ENCODE measurements around the gene PRG2.
"Not testable (repeated sequence)": the region's sequence is repeated elsewhere in the genome, so short reads cannot be mapped to it uniquely, and the experiment has no call there.

PRG2 gene

GRCh38 chr11:57406337-57406904 lies 16.0 kb upstream of the PRG2 start:
- no peaks in the 10 kb centered on the region for H3K4me1 ChIP-seq (ENCODE audit: control insufficient read depth, insufficient read depth, low read length)
- H3K9ac ChIP-seq (ENCODE audit: low read depth, low read length), result no peak overlapping the region
- no peaks in the 10 kb centered on the region for H3K27me3 ChIP-seq (ENCODE audit: control insufficient read depth, insufficient read depth, low read length)
- H3K4me3 ChIP-seq (ENCODE audit: low read depth, low read length), result no peak overlapping the region
- H3K27ac ChIP-seq (ENCODE audit: low read depth, low read length), result no peak overlapping the region
- no peaks in the 10 kb centered on the region for H3K9me3 ChIP-seq (ENCODE audit: control insufficient read depth, insufficient read depth, low read length)
- peaks cover 42% of the 10 kb centered on the region for H3K36me3 ChIP-seq (ENCODE audit: control insufficient read depth, insufficient read depth, low read length)

GRCh38 chr11:57405271-57405860 lies 14.9 kb upstream of the PRG2 start:
- no peaks in the 10 kb centered on the region for H3K9me3 ChIP-seq (ENCODE audit: control insufficient read depth, insufficient read depth, low read length)
- H3K27ac ChIP-seq (ENCODE audit: low read depth, low read length), result no peak overlapping the region
- no peak overlapping the region for H3K9ac ChIP-seq (ENCODE audit: low read depth, low read length)
- no peaks in the 10 kb centered on the region for H3K27me3 ChIP-seq (ENCODE audit: control insufficient read depth, insufficient read depth, low read length)
- H3K4me1 ChIP-seq (ENCODE audit: control insufficient read depth, insufficient read depth, low read length), result no peaks in the 10 kb centered on the region
- H3K4me3 ChIP-seq (ENCODE audit: low read depth, low read length), result no peak overlapping the region
- H3K36me3 ChIP-seq (ENCODE audit: control insufficient read depth, insufficient read depth, low read length), result peaks cover 34% of the 10 kb centered on the region

- H3K9me3 ChIP-seq (ENCODE audit: control insufficient read depth, insufficient read depth, low read length), result no peaks in the 10 kb centered on the region
- no peak overlapping the region for H3K27ac ChIP-seq (ENCODE audit: low read depth, low read length)
Measured at GRCh38 chr11:57403802-57404147, 13.3 kb upstream of the PRG2 start.

GRCh38 chr11:57403003-57403801 lies 12.8 kb upstream of the PRG2 start:
- not testable (repeated sequence) for H3K9me3 ChIP-seq (ENCODE audit: control insufficient read depth, insufficient read depth, low read length); H3K27ac ChIP-seq (ENCODE audit: low read depth, low read length); H3K4me3 ChIP-seq (ENCODE audit: low read depth, low read length); H3K27me3 ChIP-seq (ENCODE audit: control insufficient read depth, insufficient read depth, low read length); H3K9ac ChIP-seq (ENCODE audit: low read depth, low read length); H3K4me1 ChIP-seq (ENCODE audit: control insufficient read depth, insufficient read depth, low read length)
- H3K36me3 ChIP-seq (ENCODE audit: control insufficient read depth, insufficient read depth, low read length), result peaks cover 14% of the 10 kb centered on the region

More at GRCh38 chr11:57403802-57404147, 13.3 kb upstream of the PRG2 start:
- no peak overlapping the region for H3K9ac ChIP-seq (ENCODE audit: low read depth, low read length)
- peaks cover 20% of the 10 kb centered on the region for H3K36me3 ChIP-seq (ENCODE audit: control insufficient read depth, insufficient read depth, low read length)
- H3K4me3 ChIP-seq (ENCODE audit: low read depth, low read length), result no peak overlapping the region
- H3K27me3 ChIP-seq (ENCODE audit: control insufficient read depth, insufficient read depth, low read length), result no peaks in the 10 kb centered on the region
- H3K4me1 ChIP-seq (ENCODE audit: control insufficient read depth, insufficient read depth, low read length), result no peaks in the 10 kb centered on the region

- Histone ChIP-seq H3K4me1 (ENCODE audit: control insufficient read depth, insufficient read depth, low read length) (no peaks in the 10 kb centered on the region), H3K27me3 (ENCODE audit: control insufficient read depth, insufficient read depth, low read length) (no peaks in the 10 kb centered on the region), H3K9ac (ENCODE audit: low read depth, low read length) (no peak overlapping the region), H3K4me3 (ENCODE audit: low read depth, low read length) (no peak overlapping the region), H3K36me3 (ENCODE audit: control insufficient read depth, insufficient read depth, low read length) (peaks cover 6% of the 10 kb centered on the region), H3K27ac (ENCODE audit: low read depth, low read length) (no peak overlapping the region), H3K9me3 (ENCODE audit: control insufficient read depth, insufficient read depth, low read length) (no peaks in the 10 kb centered on the region)
Measured at GRCh38 chr11:57402188-57403002, 11.9 kb upstream of the PRG2 start.

- Histone ChIP-seq H3K27ac (ENCODE audit: low read depth, low read length) (no peak overlapping the region), H3K4me3 (ENCODE audit: low read depth, low read length) (no peak overlapping the region), H3K36me3 (ENCODE audit: control insufficient read depth, insufficient read depth, low read length) (no peaks in the 10 kb centered on the region)
Measured at GRCh38 chr11:57399972-57400578, 9.6 kb upstream of the PRG2 start.

GRCh38 chr11:57399221-57399620 lies 8.8 kb upstream of the PRG2 start:
- Histone ChIP-seq H3K9ac (ENCODE audit: low read depth, low read length) (no peak overlapping the region), H3K36me3 (ENCODE audit: control insufficient read depth, insufficient read depth, low read length) (no peaks in the 10 kb centered on the region), H3K4me3 (ENCODE audit: low read depth, low read length) (no peak overlapping the region), H3K27me3 (ENCODE audit: control insufficient read depth, insufficient read depth, low read length) (no peaks in the 10 kb centered on the region), H3K4me1 (ENCODE audit: control insufficient read depth, insufficient read depth, low read length) (no peaks in the 10 kb centered on the region), H3K27ac (ENCODE audit: low read depth, low read length) (no peak overlapping the region), H3K9me3 (ENCODE audit: control insufficient read depth, insufficient read depth, low read length) (no peaks in the 10 kb centered on the region)

More at GRCh38 chr11:57399972-57400578, 9.6 kb upstream of the PRG2 start:
- H3K27me3 ChIP-seq (ENCODE audit: control insufficient read depth, insufficient read depth, low read length), result no peaks in the 10 kb centered on the region
- no peak overlapping the region for H3K9ac ChIP-seq (ENCODE audit: low read depth, low read length)
- no peaks in the 10 kb centered on the region for H3K4me1 ChIP-seq (ENCODE audit: control insufficient read depth, insufficient read depth, low read length)
- no peaks in the 10 kb centered on the region for H3K9me3 ChIP-seq (ENCODE audit: control insufficient read depth, insufficient read depth, low read length)

GRCh38 chr11:57397394-57397990 lies 7.0 kb upstream of the PRG2 start:
- no peak overlapping the region for H3K27ac ChIP-seq (ENCODE audit: low read depth, low read length)
- no peaks in the 10 kb centered on the region for H3K4me1 ChIP-seq (ENCODE audit: control insufficient read depth, insufficient read depth, low read length)
- no peaks in the 10 kb centered on the region for H3K36me3 ChIP-seq (ENCODE audit: control insufficient read depth, insufficient read depth, low read length)
- H3K9ac ChIP-seq (ENCODE audit: low read depth, low read length), result no peak overlapping the region
- H3K27me3 ChIP-seq (ENCODE audit: control insufficient read depth, insufficient read depth, low read length), result no peaks in the 10 kb centered on the region
- H3K4me3 ChIP-seq (ENCODE audit: low read depth, low read length), result no peak overlapping the region
- H3K9me3 ChIP-seq (ENCODE audit: control insufficient read depth, insufficient read depth, low read length), result no peaks in the 10 kb centered on the region

GRCh38 chr11:57396744-57397143 lies 6.3 kb upstream of the PRG2 start:
- no peaks in the 10 kb centered on the region for H3K4me1 ChIP-seq (ENCODE audit: control insufficient read depth, insufficient read depth, low read length)
- H3K9me3 ChIP-seq (ENCODE audit: control insufficient read depth, insufficient read depth, low read length), result no peaks in the 10 kb centered on the region
- no peak overlapping the region for H3K27ac ChIP-seq (ENCODE audit: low read depth, low read length)
- H3K9ac ChIP-seq (ENCODE audit: low read depth, low read length), result no peak overlapping the region
- no peaks in the 10 kb centered on the region for H3K27me3 ChIP-seq (ENCODE audit: control insufficient read depth, insufficient read depth, low read length)
- H3K4me3 ChIP-seq (ENCODE audit: low read depth, low read length), result no peak overlapping the region
- H3K36me3 ChIP-seq (ENCODE audit: control insufficient read depth, insufficient read depth, low read length), result no peaks in the 10 kb centered on the region

GRCh38 chr11:57395905-57396623 lies 5.6 kb upstream of the PRG2 start:
- Histone ChIP-seq H3K9ac (ENCODE audit: low read depth, low read length) (no peak overlapping the region), H3K27ac (ENCODE audit: low read depth, low read length) (no peak overlapping the region), H3K4me3 (ENCODE audit: low read depth, low read length) (no peak overlapping the region), H3K4me1 (ENCODE audit: control insufficient read depth, insufficient read depth, low read length) (no peaks in the 10 kb centered on the region), H3K36me3 (ENCODE audit: control insufficient read depth, insufficient read depth, low read length) (no peaks in the 10 kb centered on the region), H3K9me3 (ENCODE audit: control insufficient read depth, insufficient read depth, low read length) (no peaks in the 10 kb centered on the region), H3K27me3 (ENCODE audit: control insufficient read depth, insufficient read depth, low read length) (no peaks in the 10 kb centered on the region)

All from HUES48 (cell line).